ENCODE data around the gene SPDL1.
"Not testable (repeated sequence)": the region's sequence is repeated elsewhere in the genome, so short reads cannot be mapped to it uniquely, and the experiment has no call there.

The SPDL1 gene

GRCh38 chr5:169576181-169576598 lies 7.4 kb upstream of the SPDL1 start:
- no peak for DNase-seq

GRCh38 chr5:169577951-169578350 lies 5.6 kb upstream of the SPDL1 start:
- no peak for DNase-seq

- no peak for DNase-seq
These were observed 2.6 kb upstream of the SPDL1 start for GRCh38 chr5:169580964-169581363.

- DNase-seq = no peak
These were observed 1.9 kb upstream of the SPDL1 start for GRCh38 chr5:169581580-169582227.

GRCh38 chr5:169583101-169583423 lies 511 bp upstream of the SPDL1 start:
- DNase-seq = no peak

- DNase-seq = no peak
These were observed 1.5 kb downstream of the SPDL1 start for GRCh38 chr5:169584998-169585451.

GRCh38 chr5:169590602-169591001 lies 7.0 kb downstream of the SPDL1 start:
- no peak for DNase-seq

GRCh38 chr5:169591636-169592035 lies 8.1 kb downstream of the SPDL1 start:
- no peak for DNase-seq

- no peak for DNase-seq
These were observed 9.5 kb downstream of the SPDL1 start for GRCh38 chr5:169592937-169593650.

GRCh38 chr5:169595172-169595820 lies 11.7 kb downstream of the SPDL1 start:
- no peak for DNase-seq

- no peak for DNase-seq
These were observed 15.9 kb downstream of the SPDL1 start for GRCh38 chr5:169599451-169599850.

- DNase-seq = no peak
These were observed 19.0 kb downstream of the SPDL1 start for GRCh38 chr5:169602535-169602934.

- DNase-seq = no peak
These were observed 22.7 kb downstream of the SPDL1 start for GRCh38 chr5:169606279-169606678.

- DNase-seq = no peak
These were observed 24.3 kb downstream of the SPDL1 start for GRCh38 chr5:169607882-169608281.

- DNase-seq = no peak
These were observed 26.1 kb downstream of the SPDL1 start for GRCh38 chr5:169609716-169610115.

- DNase-seq = no peak
These were observed 27.0 kb downstream of the SPDL1 start for GRCh38 chr5:169610606-169611005.

GRCh38 chr5:169615561-169615960 lies 32.0 kb downstream of the SPDL1 start:
- DNase-seq = no peak

- not testable (repeated sequence) for DNase-seq
These were observed 40.7 kb downstream of the SPDL1 start for GRCh38 chr5:169624307-169624706.

- DNase-seq = no peak
These were observed 43.2 kb downstream of the SPDL1 start for GRCh38 chr5:169626779-169627178.

GRCh38 chr5:169627551-169627950 lies 44.0 kb downstream of the SPDL1 start:
- no peak for DNase-seq

- DNase-seq = no peak
These were observed 45.3 kb downstream of the SPDL1 start for GRCh38 chr5:169628892-169629291.

- no peak for DNase-seq
These were observed 46.4 kb downstream of the SPDL1 start for GRCh38 chr5:169629847-169630548.

- no peak for DNase-seq
These were observed 47.8 kb downstream of the SPDL1 start for GRCh38 chr5:169631360-169631759.

GRCh38 chr5:169632946-169633345 lies 49.4 kb downstream of the SPDL1 start:
- no peak for DNase-seq

Data from SIG-M5 (cell line).